RPMI8226 (cell line): ENCODE results near the gene BTRC.
A peak's percentile ranks its signal among the peaks of the same experiment; 100 is the strongest.

Experiments used
- DNase-seq: peaks from one replicate; pipeline ENCODE4 v3.0.0-alpha.2; 2015

BTRC gene

GRCh38 chr10:101557541-101557940, 203.6 kb downstream of the BTRC start:
- DNase-seq = no peak

DNA sequence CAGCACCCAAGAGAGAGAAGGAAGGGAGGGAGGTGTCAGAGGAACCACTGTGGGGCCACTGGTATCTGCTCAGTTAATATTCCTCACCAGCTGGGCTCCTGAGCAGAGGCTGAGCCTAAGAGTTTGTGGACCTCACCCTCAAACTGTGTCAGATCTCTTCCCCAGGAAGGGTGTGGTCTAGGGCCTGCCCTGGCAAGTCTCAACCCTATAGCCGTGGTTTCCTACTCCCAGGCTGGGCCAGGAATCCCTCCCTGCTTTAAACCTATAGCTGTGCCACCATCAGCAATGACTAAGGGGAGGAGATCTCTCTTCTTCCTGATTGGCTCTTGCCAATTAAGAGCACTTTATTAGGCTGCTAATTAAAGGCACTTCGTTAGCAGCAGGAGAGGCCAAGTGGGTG, 204.2 kb downstream of the BTRC start:
- no peak for DNase-seq

- no peak for DNase-seq
These were observed 205.0 kb downstream of the BTRC start for GRCh38 chr10:101558671-101559595.

DNA sequence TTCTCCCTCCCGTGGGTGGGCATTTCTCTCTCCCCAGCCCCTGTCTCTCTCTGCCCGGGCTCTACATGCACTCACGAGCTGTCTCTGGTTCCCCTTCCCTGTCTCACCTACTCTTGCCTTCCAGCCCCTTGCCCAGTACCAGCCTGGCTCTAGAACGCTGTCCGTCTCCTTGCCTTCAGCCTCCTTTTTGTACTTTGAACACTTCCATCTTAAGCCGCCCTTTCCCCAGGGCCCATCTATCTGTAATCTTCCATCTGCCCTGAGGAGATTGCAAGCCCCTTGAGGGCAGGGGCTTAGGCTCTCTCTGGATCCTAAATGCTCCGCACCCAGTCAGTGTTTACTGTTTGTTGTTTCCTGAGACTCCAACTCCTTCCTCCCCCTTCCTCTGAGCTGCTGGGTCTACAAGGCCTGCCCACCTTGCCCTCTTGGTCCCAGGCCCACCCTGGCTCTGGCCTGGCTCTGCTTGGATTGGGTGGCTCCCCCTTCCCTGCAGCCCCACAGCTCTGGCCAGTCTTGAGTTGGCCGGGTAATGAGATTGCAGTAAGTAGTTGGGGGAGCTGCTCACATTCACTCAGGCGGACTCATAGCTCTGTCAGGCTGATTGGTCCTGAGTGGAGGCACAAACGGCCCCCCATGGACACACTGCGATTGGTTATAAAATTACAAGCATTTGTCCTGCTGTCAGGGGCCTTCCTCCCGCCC, 205.8 kb downstream of the BTRC start:
- DNase-seq = no peak

GRCh38 chr10:101560298-101561067, 206.5 kb downstream of the BTRC start:
- no peak for DNase-seq

DNA sequence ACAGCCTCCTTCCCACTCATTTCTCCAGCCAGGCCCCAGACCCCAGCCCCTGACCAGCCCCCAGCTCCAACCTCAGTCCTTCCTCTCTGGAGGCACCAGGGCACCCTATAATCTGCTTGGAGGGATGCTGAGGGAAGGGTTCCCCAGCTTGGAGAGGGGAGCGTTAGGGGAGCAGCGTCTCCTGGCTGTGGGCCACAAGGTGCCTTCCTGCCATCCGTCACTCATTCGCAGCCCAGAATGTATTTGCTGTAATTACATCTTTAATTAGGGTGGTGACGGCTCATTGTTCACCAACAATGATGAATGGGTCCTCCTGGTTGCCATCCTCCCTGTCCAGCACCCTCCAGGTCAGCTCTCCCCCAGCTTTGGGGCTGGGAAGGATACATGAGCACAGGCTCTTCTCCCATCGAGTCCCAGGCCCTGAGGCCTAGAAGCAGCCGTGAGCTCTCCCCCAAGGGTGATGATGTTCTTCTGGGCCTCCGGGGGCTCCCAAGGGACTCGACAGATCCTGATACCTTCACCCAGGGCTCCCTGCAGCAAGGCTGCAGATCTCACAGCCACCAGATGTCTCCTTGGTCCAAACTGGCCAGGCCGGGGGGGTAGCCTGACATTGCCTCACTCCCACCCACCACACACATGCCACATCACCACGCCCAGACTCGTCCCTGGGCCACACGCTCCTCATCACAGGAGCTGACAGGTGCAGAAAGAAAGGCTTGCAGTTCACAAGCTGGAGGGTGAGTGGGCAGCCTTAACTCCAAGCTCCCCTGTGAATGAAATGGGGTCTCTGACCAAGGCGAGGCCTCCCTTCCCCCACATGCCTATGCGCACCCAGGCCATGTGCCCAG, 207.3 kb downstream of the BTRC start:
- no peak for DNase-seq

- no peak for DNase-seq
These were observed 208.3 kb downstream of the BTRC start for GRCh38 chr10:101562231-101562630.

GRCh38 chr10:101563007-101563406, 209.0 kb downstream of the BTRC start:
- no peak for DNase-seq

DNA sequence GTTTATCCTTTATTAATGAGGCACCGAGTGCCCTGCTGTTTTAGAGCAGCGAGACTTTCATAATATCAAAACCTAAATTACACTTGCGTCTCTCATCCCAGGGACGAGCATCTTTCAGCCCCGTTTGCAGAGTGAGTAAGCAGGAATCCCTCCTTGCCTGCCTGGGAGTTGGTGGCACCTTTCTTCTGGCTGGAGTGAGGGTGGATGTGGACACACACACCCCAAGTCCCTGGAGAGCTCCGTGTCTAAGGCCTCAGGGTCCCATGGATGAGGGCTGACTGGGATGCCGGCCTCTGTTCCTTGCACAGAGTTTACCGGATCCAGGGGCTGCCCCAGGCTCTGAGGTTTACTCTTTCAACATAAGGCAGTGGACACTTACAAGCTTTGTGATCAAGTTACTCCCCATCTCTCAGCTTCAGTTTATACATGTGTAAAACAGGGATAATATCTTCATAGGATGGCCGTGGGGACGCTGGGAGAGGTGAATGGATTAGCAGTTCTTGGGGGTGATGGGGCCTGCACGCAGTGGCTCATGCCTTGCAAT, 209.6 kb downstream of the BTRC start:
- DNase-seq = no peak

- DNase-seq = no peak
These were observed 210.6 kb downstream of the BTRC start for GRCh38 chr10:101564490-101564991.

DNA sequence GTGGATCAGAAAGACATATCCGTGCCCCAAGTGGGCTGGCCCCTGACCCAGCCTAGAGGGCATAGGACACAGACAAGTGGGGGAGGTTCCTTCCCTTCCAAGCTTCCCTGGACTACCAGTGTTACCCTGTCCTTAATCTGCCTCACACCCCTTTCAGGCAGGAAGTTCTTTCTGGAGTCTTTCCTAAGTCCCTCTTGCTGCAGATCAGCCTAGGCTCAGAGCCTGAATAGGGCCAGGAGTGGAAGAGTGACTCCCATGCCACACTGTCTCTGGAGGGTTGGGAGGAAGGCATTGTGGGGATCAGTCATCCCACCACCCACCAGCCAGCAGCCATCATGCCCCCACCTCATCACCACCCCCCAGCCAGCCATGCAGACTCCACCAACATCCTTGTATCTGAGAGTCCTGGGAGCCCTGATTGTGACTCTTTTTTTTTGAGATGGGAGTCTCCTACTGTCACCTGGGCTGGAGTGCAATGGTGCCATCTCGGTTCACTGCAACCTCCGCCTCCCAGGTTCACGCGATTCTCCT, 211.5 kb downstream of the BTRC start:
- no peak for DNase-seq

- DNase-seq = no peak
These were observed 212.0 kb downstream of the BTRC start for GRCh38 chr10:101565936-101566332.

GRCh38 chr10:101566333-101567164, 212.6 kb downstream of the BTRC start:
- DNase-seq = peak; percentile 47

GRCh38 chr10:101567165-101568006, 213.4 kb downstream of the BTRC start:
- no peak for DNase-seq

DNA sequence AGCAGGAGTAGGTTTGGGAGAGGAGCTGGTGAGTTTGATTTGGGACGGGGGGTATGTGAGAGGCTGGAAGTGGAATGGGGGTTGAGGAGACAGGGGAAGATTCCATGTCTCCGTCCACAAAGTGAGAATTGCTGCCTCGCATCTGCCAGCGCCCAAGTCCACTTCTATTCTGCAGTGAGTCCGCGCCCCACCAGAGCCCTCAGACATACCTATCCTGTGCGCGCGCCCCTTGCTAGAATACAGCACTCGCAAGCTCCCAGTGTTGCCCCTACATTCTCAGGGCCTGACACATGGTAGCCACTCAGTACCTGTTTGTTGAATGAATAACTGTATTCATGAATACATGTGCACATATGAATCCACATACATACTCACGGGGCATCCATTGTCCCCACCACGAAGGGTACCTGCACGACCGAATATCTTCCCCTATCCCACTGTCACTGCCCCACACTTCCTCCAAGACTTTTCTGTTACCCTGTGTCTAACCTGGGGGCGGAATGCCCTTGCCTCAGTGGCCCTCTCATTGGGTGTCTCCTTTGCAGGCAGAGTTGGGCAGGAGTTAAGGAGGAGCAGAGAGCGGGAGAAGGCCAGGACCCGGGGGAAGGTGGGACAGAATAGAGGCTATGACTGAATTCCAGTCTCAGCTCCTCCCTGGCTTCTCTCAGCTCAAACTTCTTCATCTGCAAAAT, 214.2 kb downstream of the BTRC start:
- no peak for DNase-seq

GRCh38 chr10:101569323-101569621, 215.3 kb downstream of the BTRC start:
- DNase-seq = no peak

- peak; percentile 70 for DNase-seq
These were observed 215.9 kb downstream of the BTRC start for GRCh38 chr10:101569622-101570427.
